ENCODE results near the gene OR6A2. TPM values are rescaled to one million over a fixed set of nuclear protein-coding genes. Genes with fewer than 3 reads are reported as not detected.

The OR6A2 gene
- total and polyA plus RNA-seq, 2 of the 8 experiments (the other 6 are each of a cell fraction or from before 2014, with no cell fraction given) = 0.14 to 0.20 TPM

GRCh38 chr11:6771926-6772893, 27.3 kb downstream of the OR6A2 start, which contains the start of gene OR2AG2 (continued):
- TF ChIP-seq TAF1 (IDR thresholded peaks at IDR 0.05; ENCODE audit: low read depth, low read length) (no peak), RXRA (IDR thresholded peaks at IDR 0.05; ENCODE audit: insufficient read depth, low read depth, low read length) (no peak), MAFK (IDR thresholded peaks at IDR 0.05; ENCODE audit: low read depth, low read length) (no peak)

Data from H1 (cell line).